ENCODE measurements around the gene PLEK.

DNA sequence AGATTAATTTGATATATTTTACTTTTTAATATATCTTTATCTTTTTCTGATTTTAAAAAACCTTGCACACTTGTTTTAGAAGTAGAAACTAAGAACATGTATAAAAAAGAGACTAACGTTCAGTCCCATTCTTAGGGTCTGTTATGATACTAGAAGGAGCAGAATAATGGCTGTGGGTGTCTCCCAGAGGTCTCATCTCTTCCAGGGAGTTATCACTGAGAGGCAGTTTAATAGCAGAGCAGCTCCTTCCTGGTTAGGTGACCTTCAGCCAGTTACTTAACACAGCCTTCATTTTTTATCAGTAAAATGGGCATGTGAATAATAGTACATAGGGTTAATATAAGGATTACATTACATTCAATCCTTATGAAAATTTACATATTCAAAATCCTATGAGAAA lies 61.4 kb downstream of the PLEK start:
- TF ChIP-seq POLR2AphosphoS5 (IDR thresholded peaks at IDR 0.05; ENCODE audit: low read depth), result no peak
- TF ChIP-seq, protein P1, sequence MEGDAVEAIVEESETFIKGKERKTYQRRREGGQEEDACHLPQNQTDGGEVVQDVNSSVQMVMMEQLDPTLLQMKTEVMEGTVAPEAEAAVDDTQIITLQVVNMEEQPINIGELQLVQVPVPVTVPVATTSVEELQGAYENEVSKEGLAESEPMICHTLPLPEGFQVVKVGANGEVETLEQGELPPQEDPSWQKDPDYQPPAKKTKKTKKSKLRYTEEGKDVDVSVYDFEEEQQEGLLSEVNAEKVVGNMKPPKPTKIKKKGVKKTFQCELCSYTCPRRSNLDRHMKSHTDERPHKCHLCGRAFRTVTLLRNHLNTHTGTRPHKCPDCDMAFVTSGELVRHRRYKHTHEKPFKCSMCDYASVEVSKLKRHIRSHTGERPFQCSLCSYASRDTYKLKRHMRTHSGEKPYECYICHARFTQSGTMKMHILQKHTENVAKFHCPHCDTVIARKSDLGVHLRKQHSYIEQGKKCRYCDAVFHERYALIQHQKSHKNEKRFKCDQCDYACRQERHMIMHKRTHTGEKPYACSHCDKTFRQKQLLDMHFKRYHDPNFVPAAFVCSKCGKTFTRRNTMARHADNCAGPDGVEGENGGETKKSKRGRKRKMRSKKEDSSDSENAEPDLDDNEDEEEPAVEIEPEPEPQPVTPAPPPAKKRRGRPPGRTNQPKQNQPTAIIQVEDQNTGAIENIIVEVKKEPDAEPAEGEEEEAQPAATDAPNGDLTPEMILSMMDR (IDR thresholded peaks at IDR 0.05; ENCODE audit: insufficient read depth, low read length), result no peak

Measured in HL-60 (cell line).